Gastroesophageal sphincter (tissue), 4 donors: ENCODE results near the gene GPR17. TPM values are rescaled to one million over a fixed set of nuclear protein-coding genes. Genes with fewer than 3 reads are reported as not detected.

Source experiments
- ATAC-seq: fragments of 150-250 bp; one replicate; pipeline ENCODE4 v1.9.1; 2016; ENCODE audit warnings: mild to moderate bottlenecking, moderate library complexity
- H3K27ac ChIP-seq, 4 donors: fragments of 200-600 bp; sonication (generic) in 3 of 4; 1 replicate in 3 of 4; 2 replicates in 1 of 4; pipeline ENCODE4 v1.5.1; 2016 to 2019
- H3K27me3 ChIP-seq: fragments of 200-600 bp; sonication (generic); one replicate; pipeline ENCODE4 v1.5.1; 2019
- H3K36me3 ChIP-seq, 2 donors: fragments of 200-600 bp; sonication (generic); one replicate each; pipeline ENCODE4 v1.5.1; 2019; ENCODE audit warnings: control low read depth in 1 of 2
- H3K4me1 ChIP-seq, 3 donors: fragments of 200-600 bp; sonication (generic); 1 replicate in 2 of 3; 2 replicates in 1 of 3; pipeline ENCODE4 v1.5.1; 2016 to 2019; ENCODE audit warnings: control low read depth in 2 of 3
- H3K4me3 ChIP-seq, 2 donors: fragments of 200-600 bp; sonication (generic); one replicate each; pipeline ENCODE4 v1.5.1; 2019; ENCODE audit warnings: mild to moderate bottlenecking in 1 of 2, moderate library complexity in 1 of 2
- H3K9me3 ChIP-seq, 3 donors: fragments of 200-600 bp; sonication (generic); one replicate each; pipeline ENCODE4 v1.5.1; 2017 to 2019; ENCODE audit warnings: control low read depth in 2 of 3
- CTCF ChIP-seq, 4 experiments: fragments of 200-600 bp in 2 of 4; fragments of 450-650 bp in 2 of 4; sonication (generic) in 1 of 4; IDR thresholded peaks; one replicate each; pipeline ENCODE4 v1.5.1; 2017 to 2019; ENCODE audit warnings: antibody characterized with exemption in 4 of 4, mild to moderate bottlenecking in 2 of 4, moderate library complexity in 2 of 4
- EP300 ChIP-seq: sonication (generic); formaldehyde crosslinking; IDR thresholded peaks from one replicate; pipeline ENCODE4 v1.6.1; 2017; ENCODE audit warnings: antibody characterized with exemption, mild to moderate bottlenecking
- POLR2A ChIP-seq, 2 donors: fragments of 450-650 bp; IDR thresholded peaks; one replicate each; pipeline ENCODE4 v1.6.1; 2017; ENCODE audit warnings: antibody characterized with exemption in 2 of 2, mild to moderate bottlenecking in 2 of 2, moderate library complexity in 1 of 2
- POLR2AphosphoS5 ChIP-seq: sonication (generic); formaldehyde crosslinking; IDR thresholded peaks from one replicate; pipeline ENCODE4 v1.6.1; 2017; ENCODE audit warnings: antibody characterized with exemption
- WGBS, 2 donors: methylation state at CpG; one replicate each; pipeline ENCODE4 v1.1.5; 2018; ENCODE audit warnings: low coverage in 1 of 2; 5-methylcytosine and 5-hydroxymethylcytosine counted together
- total RNA-seq, 4 donors: library from RNA; depleted of rRNA; stranded (reverse); fragments of >200 nt; gene quantifications; one replicate each; pipeline ENCODE4 v1.1.0, GENCODE V29; 2016

The GPR17 gene
- total RNA-seq, 4 donors from 2014 or later = 0.35 TPM; not detected in 3

- no peaks in the 10 kb centered on the region for H3K9me3 ChIP-seq
- TF ChIP-seq POLR2A (IDR thresholded peaks at IDR 0.05) = no peak
- no peak for TF ChIP-seq EP300
- TF ChIP-seq POLR2AphosphoS5 = no peak
- no peak for TF ChIP-seq CTCF (IDR thresholded peaks at IDR 0.05)
- peak overlapping the region; percentile 26 to 80 (median 70) for H3K27ac ChIP-seq
- no peaks in the 10 kb centered on the region for H3K27me3 ChIP-seq
- H3K4me1 ChIP-seq = peaks cover 0 to 75% (median 20%) of the 10 kb centered on the region in 3 donors
- no peaks in the 10 kb centered on the region for H3K36me3 ChIP-seq
- no peak overlapping the region for H3K4me3 ChIP-seq
- no peak for ATAC-seq
- 77 to 90% methylated on average over 2 to 3 of the region's 6 CpGs for WGBS, 2 donors
Observed at GRCh38 chr2:127681976-127682857, 36.3 kb downstream of the GPR17 start.

- no peak for ATAC-seq
- Histone ChIP-seq H3K27ac (peak overlapping the region; percentile 26 to 80 (median 70)), H3K4me1 (peaks cover 0 to 70% (median 20%) of the 10 kb centered on the region in 3 donors)
Observed at GRCh38 chr2:127683056-127683455, 37.1 kb downstream of the GPR17 start.

GRCh38 chr2:127683757-127684156 lies 37.8 kb downstream of the GPR17 start:
- Histone ChIP-seq H3K9me3 (no peaks in the 10 kb centered on the region), H3K27ac (peak overlapping the region; percentile 26 to 80 (median 70)), H3K4me3 (no peak overlapping the region), H3K36me3 (no peaks in the 10 kb centered on the region), H3K27me3 (no peaks in the 10 kb centered on the region), H3K4me1 (peaks cover 0 to 63% (median 20%) of the 10 kb centered on the region in 3 donors)
- WGBS, 2 donors = 12 to 29% methylated on average over 6 to 8 of the region's 15 CpGs
- TF ChIP-seq EP300 = no peak
- TF ChIP-seq POLR2A (IDR thresholded peaks at IDR 0.05) = no peak
- no peak for TF ChIP-seq POLR2AphosphoS5
- TF ChIP-seq CTCF (IDR thresholded peaks at IDR 0.05) = no peak
- ATAC-seq = peak; percentile 5

More at GRCh38 chr2:127683056-127683455, 37.1 kb downstream of the GPR17 start:
- H3K4me3 ChIP-seq = no peak overlapping the region
- H3K27me3 ChIP-seq = no peaks in the 10 kb centered on the region
- TF ChIP-seq EP300 (no peak), POLR2AphosphoS5 (no peak), POLR2A (IDR thresholded peaks at IDR 0.05) (no peak), CTCF (IDR thresholded peaks at IDR 0.05) (no peak)
- H3K9me3 ChIP-seq = no peaks in the 10 kb centered on the region
- H3K36me3 ChIP-seq = no peaks in the 10 kb centered on the region

- Histone ChIP-seq H3K4me1 (peaks cover 0 to 51% (median 20%) of the 10 kb centered on the region in 3 donors), H3K4me3 (no peak overlapping the region)
- TF ChIP-seq CTCF (IDR thresholded peaks at IDR 0.05) (no peak), EP300 (no peak), POLR2AphosphoS5 (no peak), POLR2A (IDR thresholded peaks at IDR 0.05) (no peak)
Observed at GRCh38 chr2:127685410-127686080, 39.6 kb downstream of the GPR17 start.

More at GRCh38 chr2:127685410-127686080, 39.6 kb downstream of the GPR17 start:
- Histone ChIP-seq H3K27me3 (no peaks in the 10 kb centered on the region), H3K9me3 (no peaks in the 10 kb centered on the region), H3K27ac (peak overlapping the region in 2 of 4 donors; percentile 45 to 53), H3K36me3 (no peaks in the 10 kb centered on the region)
- WGBS, 2 donors = 54 to 61% methylated on average over 7 to 8 of the region's 8 CpGs
- no peak for ATAC-seq
